ENCODE results near the gene P3H1.
"Not testable (repeated sequence)": the region's sequence is repeated elsewhere in the genome, so short reads cannot be mapped to it uniquely, and the experiment has no call there.

Gene P3H1

GRCh38 chr1:42769811-42770210 lies 3.0 kb upstream of the P3H1 start:
- DNase-seq, result no peak

GRCh38 chr1:42768172-42768571 lies 1.3 kb upstream of the P3H1 start:
- no peak for DNase-seq

GRCh38 chr1:42767510-42768000 lies 727 bp upstream of the P3H1 start:
- no peak for DNase-seq

GRCh38 chr1:42765832-42766740 lies 742 bp downstream of the P3H1 start:
- peak; percentile 74 for DNase-seq

- no peak for DNase-seq
These were observed 1.6 kb downstream of the P3H1 start for GRCh38 chr1:42765269-42765668.

GRCh38 chr1:42762269-42762668 lies 4.6 kb downstream of the P3H1 start:
- DNase-seq, result no peak

- DNase-seq, result no peak
These were observed 5.3 kb downstream of the P3H1 start for GRCh38 chr1:42761567-42761966.

- no peak for DNase-seq
These were observed 7.7 kb downstream of the P3H1 start for GRCh38 chr1:42759114-42759513.

GRCh38 chr1:42758641-42759040 lies 8.2 kb downstream of the P3H1 start:
- DNase-seq, result no peak

GRCh38 chr1:42757892-42758275 lies 8.9 kb downstream of the P3H1 start:
- no peak for DNase-seq

GRCh38 chr1:42756956-42757891 lies 9.6 kb downstream of the P3H1 start:
- DNase-seq, result peak; percentile 76

- no peak for DNase-seq
These were observed 13.8 kb downstream of the P3H1 start for GRCh38 chr1:42753070-42753469.

- DNase-seq, result no peak
These were observed 14.5 kb downstream of the P3H1 start for GRCh38 chr1:42752284-42752683.

- DNase-seq, result not testable (repeated sequence)
These were observed 15.2 kb downstream of the P3H1 start for GRCh38 chr1:42751511-42752070.

GRCh38 chr1:42750041-42750440 lies 16.8 kb downstream of the P3H1 start:
- DNase-seq, result no peak

GRCh38 chr1:42748461-42749410 lies 18.1 kb downstream of the P3H1 start:
- DNase-seq, result no peak

- DNase-seq, result no peak
These were observed 18.8 kb downstream of the P3H1 start for GRCh38 chr1:42748021-42748420.

GRCh38 chr1:42747125-42747524 lies 19.7 kb downstream of the P3H1 start:
- DNase-seq, result peak; percentile 21

GRCh38 chr1:42746436-42747105 lies 20.3 kb downstream of the P3H1 start:
- DNase-seq, result no peak

- DNase-seq, result no peak
These were observed 21.0 kb downstream of the P3H1 start for GRCh38 chr1:42745851-42746250.

GRCh38 chr1:42744148-42744413 lies 22.7 kb downstream of the P3H1 start:
- DNase-seq, result no peak
